HG03520 (cell line): ENCODE results near the gene ATE1.
"Not testable (repeated sequence)": the region's sequence is repeated elsewhere in the genome, so short reads cannot be mapped to it uniquely, and the experiment has no call there.

Source experiments
- ATAC-seq: cut with Tn5 transposase; IDR thresholded peaks from one replicate; pipeline ENCODE4 v1.9.1; 2021; ENCODE audit warnings: mild to moderate bottlenecking, moderate library complexity; ENCODE audit not compliant: unreplicated experiment

Gene ATE1

DNA sequence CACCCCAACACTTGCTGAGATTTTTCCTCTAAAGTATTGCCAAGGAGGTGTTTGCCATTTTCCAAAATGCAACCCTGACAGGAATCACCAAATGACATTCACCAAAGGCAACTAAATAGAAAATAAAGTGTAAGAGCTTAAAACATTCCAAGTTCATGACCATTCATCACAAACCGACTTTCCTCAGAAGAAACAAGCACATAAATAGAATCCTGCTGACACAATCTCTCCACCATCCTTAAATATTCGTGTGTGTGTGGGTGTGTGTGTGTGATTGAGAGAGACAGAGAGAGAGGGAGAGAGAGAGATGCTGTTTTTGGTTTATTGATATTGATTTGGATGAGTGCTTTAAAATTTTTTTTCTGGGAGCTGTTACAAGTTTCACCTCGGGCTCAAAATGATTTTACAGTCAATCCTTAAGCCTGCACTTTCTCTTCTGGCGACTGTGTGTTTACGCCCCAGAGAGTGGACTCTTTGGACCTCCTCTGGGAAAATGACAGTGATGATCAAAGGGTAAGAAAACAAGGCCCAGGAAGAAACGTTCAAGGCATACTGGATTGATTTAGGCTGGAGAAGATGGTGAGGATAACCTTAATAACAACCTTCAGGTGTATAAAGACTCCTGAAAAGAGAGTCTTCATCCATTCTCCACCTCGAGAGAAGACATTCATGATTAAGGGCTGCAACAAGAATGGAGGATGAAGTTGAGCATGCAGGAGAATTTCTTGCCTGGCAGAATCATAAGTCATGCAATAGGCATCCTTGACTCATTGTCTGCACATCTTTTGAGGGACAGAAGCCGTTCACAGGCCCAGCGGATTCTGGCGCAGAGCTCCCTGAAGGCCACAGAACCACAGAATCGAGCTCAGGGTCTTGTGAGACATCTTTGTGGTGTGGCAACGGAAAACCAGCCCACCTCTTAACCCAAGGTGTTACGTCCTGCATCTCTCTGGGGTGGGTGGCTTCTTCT lies 225.2 kb downstream of the ATE1 start:
- ATAC-seq: no peak

- no peak for ATAC-seq
Observed at GRCh38 chr10:121700416-121700815, 227.4 kb downstream of the ATE1 start.

DNA sequence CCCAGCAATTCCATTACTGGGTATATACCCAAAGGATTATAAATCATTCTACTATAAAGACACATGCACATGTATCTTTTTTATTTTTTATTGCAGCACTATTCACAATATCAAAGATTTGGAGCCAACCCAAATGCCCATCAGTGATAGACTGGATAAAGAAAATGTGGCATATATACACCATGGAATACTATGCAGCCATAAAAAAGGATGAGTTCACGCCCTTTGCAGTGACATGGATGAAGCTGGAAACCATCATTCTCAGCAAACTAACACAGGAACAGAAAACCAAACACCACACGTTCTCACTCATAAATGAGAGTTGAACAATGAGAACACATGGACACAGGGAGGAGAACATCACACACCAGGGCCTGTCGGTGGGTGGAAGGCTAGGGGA lies 228.1 kb downstream of the ATE1 start:
- not testable (repeated sequence) for ATAC-seq

- no peak for ATAC-seq
Observed at GRCh38 chr10:121698902-121699301, 228.9 kb downstream of the ATE1 start.

DNA sequence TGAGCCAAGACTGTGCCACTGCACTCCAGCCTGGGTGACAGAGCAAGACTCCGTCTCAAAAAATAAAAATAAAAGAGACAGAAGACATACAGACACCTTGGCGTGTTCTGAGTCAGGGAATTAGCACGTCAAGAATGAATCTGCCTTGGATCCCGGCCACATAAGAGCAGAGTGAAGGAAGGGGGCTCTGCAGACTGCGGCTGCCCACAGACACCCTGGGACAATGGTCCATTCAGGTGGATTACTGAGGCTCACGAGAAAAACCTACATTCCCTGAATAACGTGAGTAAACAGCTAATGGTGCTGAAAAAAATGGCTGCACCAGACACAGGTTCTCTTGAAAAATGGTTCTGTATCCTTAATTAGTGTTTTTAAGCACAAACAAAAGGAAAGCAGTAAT lies 229.5 kb downstream of the ATE1 start:
- no peak for ATAC-seq

DNA sequence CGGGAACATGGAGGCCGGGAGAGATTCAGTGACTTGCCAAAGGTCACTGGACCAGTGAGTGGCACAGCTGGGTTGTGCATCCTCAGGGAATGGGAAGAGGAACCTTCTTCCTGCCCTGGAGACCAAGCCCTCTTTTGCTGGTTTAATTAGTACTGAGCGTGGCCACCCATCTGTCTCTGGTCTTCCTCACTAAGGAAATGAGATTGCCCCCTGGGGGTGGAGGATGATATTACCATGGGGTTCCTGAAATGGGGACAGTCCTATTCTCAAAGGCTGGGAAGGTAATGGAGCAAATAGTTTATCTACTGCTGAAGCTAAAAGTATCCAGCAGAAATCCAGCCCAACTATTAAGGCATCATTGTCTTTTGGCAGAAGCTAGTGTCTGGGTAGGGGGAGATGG lies 231.0 kb downstream of the ATE1 start:
- ATAC-seq: no peak

GRCh38 chr10:121695731-121696464 lies 231.9 kb downstream of the ATE1 start:
- no peak for ATAC-seq

- no peak for ATAC-seq
Observed at GRCh38 chr10:121694966-121695643, 232.7 kb downstream of the ATE1 start.

- no peak for ATAC-seq
Observed at GRCh38 chr10:121694327-121694965, 233.4 kb downstream of the ATE1 start.

GRCh38 chr10:121692626-121693025 lies 235.2 kb downstream of the ATE1 start:
- no peak for ATAC-seq

DNA sequence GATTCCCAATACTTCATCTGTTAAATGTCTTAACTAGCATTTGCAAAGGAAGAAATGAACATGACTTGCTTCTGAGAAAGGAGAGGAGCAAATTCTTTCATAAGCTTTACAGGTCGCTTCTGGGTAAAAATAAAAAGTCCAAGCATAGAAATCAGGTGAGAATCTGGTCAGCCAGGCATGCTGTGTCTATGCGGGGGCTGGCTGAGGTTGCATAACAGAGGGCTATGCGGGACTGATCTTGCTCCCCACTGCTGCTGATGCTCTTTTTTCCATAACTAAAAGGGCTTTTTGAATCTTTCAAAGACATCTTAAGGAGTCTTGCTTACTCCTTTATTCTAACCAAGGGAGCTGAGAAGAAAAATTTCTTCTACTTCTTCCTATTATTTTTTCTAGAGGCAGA lies 236.9 kb downstream of the ATE1 start:
- no peak for ATAC-seq
